Neutrophil (primary cell): ENCODE measurements around the gene AREG.

Experiments
- H3K27ac ChIP-seq: fragments of 200-600 bp; sonication (generic); 2 replicates; pipeline ENCODE4 v1.5.1; 2016; ENCODE audit warnings: mild to moderate bottlenecking, moderate library complexity
- H3K27me3 ChIP-seq: fragments of 200-600 bp; sonication (generic); 2 replicates; pipeline ENCODE4 v1.6.0; 2016; ENCODE audit warnings: mild to moderate bottlenecking
- H3K36me3 ChIP-seq: fragments of 200-600 bp; sonication (generic); 2 replicates; pipeline ENCODE4 v1.5.1; 2017
- H3K4me1 ChIP-seq, 2 experiments: fragments of 200-600 bp in 1 of 2; sonication (generic) in 1 of 2; 1 replicate in 1 of 2; 2 replicates in 1 of 2; pipeline versions ENCODE4 v1.5.1 to v1.6.1; 2013 to 2016; ENCODE audit warnings: low read depth in 1 of 2, low read length in 1 of 2, mild to moderate bottlenecking in 1 of 2, moderate library complexity in 1 of 2; ENCODE audit not compliant: control insufficient read depth in 1 of 2, insufficient read depth in 1 of 2
- H3K4me3 ChIP-seq, 2 experiments: fragments of 200-600 bp in 1 of 2; sonication (generic) in 1 of 2; 1 replicate in 1 of 2; 2 replicates in 1 of 2; pipeline ENCODE4 v1.5.1; 2013 to 2016; ENCODE audit warnings: low read depth in 1 of 2, low read length in 1 of 2, mild to moderate bottlenecking in 1 of 2, moderate library complexity in 1 of 2
- H3K9me3 ChIP-seq: fragments of 200-600 bp; sonication (generic); 2 replicates; pipeline ENCODE4 v1.5.1; 2016
- TF ChIP-seq, protein P1 (sequence below): fragments of 200-600 bp; sonication (generic); IDR thresholded peaks from 2 replicates; pipeline ENCODE4 v1.5.1; 2016; ENCODE audit warnings: antibody characterized with exemption

AREG gene

DNA sequence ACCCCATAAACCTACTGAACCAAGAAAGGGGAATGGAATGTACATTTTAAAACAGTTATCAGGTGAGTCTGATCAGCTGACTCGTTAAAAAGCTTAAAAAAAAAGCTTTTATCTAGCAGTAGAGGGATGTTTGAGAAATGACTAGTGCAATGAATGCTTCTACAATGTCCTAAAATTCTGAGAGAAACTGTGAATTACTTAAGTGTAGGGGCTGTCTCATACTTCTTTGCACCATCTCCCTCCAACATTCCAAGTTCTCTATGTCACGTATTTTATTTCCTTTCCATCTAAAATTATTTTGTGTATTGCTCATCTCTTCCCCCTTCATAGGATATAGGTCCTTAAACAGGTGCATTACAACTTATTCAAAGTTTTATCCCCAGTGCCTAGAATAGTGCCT lies 11.9 kb upstream of the AREG start:
- TF ChIP-seq, protein P1, sequence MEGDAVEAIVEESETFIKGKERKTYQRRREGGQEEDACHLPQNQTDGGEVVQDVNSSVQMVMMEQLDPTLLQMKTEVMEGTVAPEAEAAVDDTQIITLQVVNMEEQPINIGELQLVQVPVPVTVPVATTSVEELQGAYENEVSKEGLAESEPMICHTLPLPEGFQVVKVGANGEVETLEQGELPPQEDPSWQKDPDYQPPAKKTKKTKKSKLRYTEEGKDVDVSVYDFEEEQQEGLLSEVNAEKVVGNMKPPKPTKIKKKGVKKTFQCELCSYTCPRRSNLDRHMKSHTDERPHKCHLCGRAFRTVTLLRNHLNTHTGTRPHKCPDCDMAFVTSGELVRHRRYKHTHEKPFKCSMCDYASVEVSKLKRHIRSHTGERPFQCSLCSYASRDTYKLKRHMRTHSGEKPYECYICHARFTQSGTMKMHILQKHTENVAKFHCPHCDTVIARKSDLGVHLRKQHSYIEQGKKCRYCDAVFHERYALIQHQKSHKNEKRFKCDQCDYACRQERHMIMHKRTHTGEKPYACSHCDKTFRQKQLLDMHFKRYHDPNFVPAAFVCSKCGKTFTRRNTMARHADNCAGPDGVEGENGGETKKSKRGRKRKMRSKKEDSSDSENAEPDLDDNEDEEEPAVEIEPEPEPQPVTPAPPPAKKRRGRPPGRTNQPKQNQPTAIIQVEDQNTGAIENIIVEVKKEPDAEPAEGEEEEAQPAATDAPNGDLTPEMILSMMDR = no peak
- Histone ChIP-seq H3K4me1 (peaks cover 0 to 12% of the 10 kb centered on the region in 2 experiments), H3K27me3 (no peaks in the 10 kb centered on the region), H3K9me3 (no peaks in the 10 kb centered on the region), H3K36me3 (no peaks in the 10 kb centered on the region), H3K27ac (no peak overlapping the region), H3K4me3 (no peak overlapping the region)

DNA sequence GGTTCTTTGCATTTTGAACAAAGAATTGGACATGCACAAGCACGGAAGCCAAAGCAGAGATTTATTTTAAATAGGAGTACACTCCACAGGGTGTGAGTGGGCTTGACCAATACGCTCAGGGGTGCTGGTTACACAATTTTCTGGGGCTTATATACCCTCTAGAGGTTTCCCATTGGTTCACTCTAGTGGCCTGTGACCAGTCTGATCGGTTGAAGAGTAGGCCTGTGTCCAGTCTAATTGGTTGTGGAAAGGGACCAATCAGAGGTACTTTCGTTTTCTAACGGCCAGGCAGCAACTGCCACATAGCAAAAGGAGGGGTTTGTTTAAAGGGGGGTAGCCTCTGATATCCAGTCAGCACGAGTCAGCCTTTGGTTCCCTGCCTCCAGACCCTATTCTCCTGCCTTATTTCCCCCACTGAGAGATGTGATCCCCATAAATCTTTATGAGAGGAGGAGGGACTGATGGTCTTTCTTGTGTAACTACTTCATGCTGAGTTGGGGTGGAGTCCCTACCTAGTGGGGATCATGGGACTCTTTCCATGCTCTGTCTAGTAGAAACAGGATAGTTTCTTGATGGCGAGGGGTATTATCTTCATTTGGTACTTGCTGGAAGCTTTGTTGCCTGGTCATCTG lies 11.3 kb upstream of the AREG start:
- TF ChIP-seq, protein P1 = no peak
- Histone ChIP-seq H3K36me3 (no peaks in the 10 kb centered on the region), H3K4me1 (peaks cover 0 to 12% of the 10 kb centered on the region in 2 experiments), H3K4me3 (no peak overlapping the region), H3K27me3 (no peaks in the 10 kb centered on the region), H3K27ac (no peak overlapping the region), H3K9me3 (no peaks in the 10 kb centered on the region)

DNA sequence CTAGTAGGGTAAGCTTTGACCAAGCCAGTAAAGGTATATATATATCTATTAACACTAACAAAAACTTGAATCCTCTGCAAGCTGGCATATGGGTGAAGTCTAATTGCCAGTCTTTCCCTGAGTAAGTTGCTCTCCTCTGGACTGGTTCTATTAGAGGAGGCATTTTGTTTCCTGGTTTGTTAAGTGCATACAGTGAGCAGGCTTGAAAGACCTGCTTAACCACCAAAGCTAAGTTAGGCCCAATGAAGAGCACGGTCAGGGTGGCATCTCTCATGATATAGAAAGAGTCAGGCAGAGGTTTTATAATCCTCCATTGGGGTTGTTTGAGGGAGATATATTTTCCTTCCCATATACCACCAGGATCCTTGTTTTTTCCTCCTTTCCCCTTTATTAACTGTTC lies 9.6 kb upstream of the AREG start:
- Histone ChIP-seq H3K27me3 (no peaks in the 10 kb centered on the region), H3K27ac (no peak overlapping the region), H3K36me3 (no peaks in the 10 kb centered on the region), H3K9me3 (no peaks in the 10 kb centered on the region), H3K4me1 (peaks cover 0 to 12% of the 10 kb centered on the region in 2 experiments), H3K4me3 (no peak overlapping the region)
- TF ChIP-seq, protein P1 = no peak

DNA sequence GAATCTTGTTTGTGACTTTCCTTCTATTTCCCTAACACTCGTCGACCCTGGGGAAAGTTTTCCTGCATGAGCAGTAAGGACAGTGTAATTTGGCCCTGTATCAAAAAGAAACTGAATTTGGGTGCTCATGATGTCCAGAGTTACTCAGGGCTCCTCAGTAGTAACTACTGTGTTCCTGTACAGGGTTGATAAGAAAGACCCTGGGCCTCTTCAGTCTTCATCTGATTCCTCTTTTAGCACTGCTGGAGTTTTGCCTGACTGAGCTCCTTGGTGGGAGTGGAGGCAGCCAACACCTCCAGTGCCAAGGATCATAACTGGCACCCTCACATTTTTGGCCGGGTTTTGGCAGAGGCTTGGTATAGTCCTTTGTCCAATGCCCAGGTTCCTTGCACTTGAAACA lies 7.1 kb upstream of the AREG start:
- H3K4me1 ChIP-seq = no peaks in the 10 kb centered on the region
- H3K9me3 ChIP-seq = no peaks in the 10 kb centered on the region
- no peak overlapping the region for H3K4me3 ChIP-seq
- TF ChIP-seq, protein P1 = no peak
- H3K27ac ChIP-seq = no peak overlapping the region
- H3K27me3 ChIP-seq = no peaks in the 10 kb centered on the region
- H3K36me3 ChIP-seq = no peaks in the 10 kb centered on the region

DNA sequence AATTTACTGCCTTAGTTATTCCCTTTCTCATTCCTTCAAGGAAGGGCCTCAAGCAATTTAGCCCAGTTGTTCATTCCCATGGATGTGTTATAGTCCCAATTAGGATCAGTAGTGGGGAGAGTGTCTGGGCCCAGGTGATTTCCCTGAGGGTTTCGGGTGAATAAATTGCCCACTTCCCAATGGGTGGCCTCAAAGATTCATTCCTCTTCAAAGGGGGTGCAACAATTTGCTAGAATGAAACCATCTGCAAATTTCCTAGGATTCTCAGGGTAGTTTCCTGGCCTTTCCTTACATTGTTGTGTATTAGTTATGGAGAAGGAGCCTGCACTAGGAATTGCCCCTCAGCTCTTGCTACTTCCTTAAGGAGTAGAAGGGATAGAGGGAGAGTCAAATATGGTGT lies 6.3 kb upstream of the AREG start:
- no peaks in the 10 kb centered on the region for H3K27me3 ChIP-seq
- H3K4me1 ChIP-seq = no peaks in the 10 kb centered on the region
- TF ChIP-seq, protein P1 = no peak
- no peaks in the 10 kb centered on the region for H3K9me3 ChIP-seq
- H3K36me3 ChIP-seq = no peaks in the 10 kb centered on the region
- no peak overlapping the region for H3K27ac ChIP-seq
- H3K4me3 ChIP-seq = no peak overlapping the region

DNA sequence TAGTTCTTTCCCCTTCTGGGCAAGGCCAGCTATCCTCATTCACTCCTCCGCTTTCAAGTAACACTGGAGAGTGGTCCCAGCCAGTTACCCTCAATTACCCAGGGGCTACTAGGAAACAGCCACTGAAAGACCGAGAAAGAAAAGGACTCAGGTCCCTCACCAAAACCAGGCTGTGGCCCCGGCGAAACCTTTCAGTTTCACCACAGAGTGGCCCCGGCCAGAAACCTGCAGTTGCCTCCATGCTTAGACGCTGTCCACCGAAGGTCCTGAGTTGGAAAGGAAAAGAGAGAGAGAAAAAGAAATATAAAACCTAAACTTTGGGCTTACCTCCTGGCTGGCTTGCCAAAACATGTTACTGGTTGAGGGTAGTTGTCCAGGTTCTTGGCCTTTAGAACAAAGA lies 5.0 kb upstream of the AREG start:
- Histone ChIP-seq H3K4me1 (peaks cover 4 to 9% of the 10 kb centered on the region in 2 experiments), H3K36me3 (no peaks in the 10 kb centered on the region), H3K27ac (no peak overlapping the region), H3K4me3 (no peak overlapping the region), H3K27me3 (no peaks in the 10 kb centered on the region), H3K9me3 (no peaks in the 10 kb centered on the region)
- TF ChIP-seq, protein P1 = no peak
